HCT116 (cell line): ENCODE data around the gene MBD3L2B.
"Not testable (repeated sequence)": the region's sequence is repeated elsewhere in the genome, so short reads cannot be mapped to it uniquely, and the experiment has no call there.

Experiments used
- SIN3A ChIP-seq: IDR thresholded peaks from 2 replicates; pipeline ENCODE4 v1.6.1; 2012; ENCODE audit warnings: low read depth
- TF ChIP-seq, protein P1 (sequence below): IDR thresholded peaks from 2 replicates; pipeline ENCODE4 v1.6.1; 2012; ENCODE audit warnings: low read depth

DNA sequence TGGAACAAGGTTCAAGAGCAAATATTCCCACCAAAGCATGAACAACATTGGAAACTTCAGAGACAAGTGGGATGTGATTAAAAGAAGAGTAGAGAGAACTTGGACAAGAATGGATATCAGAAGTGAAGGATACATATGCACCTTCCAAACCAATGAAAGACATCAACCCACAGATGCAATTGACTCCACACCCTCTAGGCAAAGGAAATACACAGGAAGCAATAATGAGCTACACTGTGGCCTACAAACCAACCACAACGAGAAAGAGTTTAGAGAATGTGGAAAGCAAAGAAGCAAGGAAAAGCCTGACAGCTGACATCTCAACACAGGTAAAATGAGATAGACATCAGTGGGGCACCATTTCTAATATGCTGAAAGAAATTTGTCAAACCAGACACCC, 7.6 kb upstream of the MBD3L2B start:
- TF ChIP-seq SIN3A, result not testable (repeated sequence)
- TF ChIP-seq, protein P1, sequence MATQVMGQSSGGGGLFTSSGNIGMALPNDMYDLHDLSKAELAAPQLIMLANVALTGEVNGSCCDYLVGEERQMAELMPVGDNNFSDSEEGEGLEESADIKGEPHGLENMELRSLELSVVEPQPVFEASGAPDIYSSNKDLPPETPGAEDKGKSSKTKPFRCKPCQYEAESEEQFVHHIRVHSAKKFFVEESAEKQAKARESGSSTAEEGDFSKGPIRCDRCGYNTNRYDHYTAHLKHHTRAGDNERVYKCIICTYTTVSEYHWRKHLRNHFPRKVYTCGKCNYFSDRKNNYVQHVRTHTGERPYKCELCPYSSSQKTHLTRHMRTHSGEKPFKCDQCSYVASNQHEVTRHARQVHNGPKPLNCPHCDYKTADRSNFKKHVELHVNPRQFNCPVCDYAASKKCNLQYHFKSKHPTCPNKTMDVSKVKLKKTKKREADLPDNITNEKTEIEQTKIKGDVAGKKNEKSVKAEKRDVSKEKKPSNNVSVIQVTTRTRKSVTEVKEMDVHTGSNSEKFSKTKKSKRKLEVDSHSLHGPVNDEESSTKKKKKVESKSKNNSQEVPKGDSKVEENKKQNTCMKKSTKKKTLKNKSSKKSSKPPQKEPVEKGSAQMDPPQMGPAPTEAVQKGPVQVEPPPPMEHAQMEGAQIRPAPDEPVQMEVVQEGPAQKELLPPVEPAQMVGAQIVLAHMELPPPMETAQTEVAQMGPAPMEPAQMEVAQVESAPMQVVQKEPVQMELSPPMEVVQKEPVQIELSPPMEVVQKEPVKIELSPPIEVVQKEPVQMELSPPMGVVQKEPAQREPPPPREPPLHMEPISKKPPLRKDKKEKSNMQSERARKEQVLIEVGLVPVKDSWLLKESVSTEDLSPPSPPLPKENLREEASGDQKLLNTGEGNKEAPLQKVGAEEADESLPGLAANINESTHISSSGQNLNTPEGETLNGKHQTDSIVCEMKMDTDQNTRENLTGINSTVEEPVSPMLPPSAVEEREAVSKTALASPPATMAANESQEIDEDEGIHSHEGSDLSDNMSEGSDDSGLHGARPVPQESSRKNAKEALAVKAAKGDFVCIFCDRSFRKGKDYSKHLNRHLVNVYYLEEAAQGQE, result not testable (repeated sequence)
